Left kidney (tissue), 2 donors: ENCODE measurements around the gene ADSS1. TPM values are rescaled to one million over a fixed set of nuclear protein-coding genes. Genes with fewer than 3 reads are reported as not detected.
"Not testable (repeated sequence)": the region's sequence is repeated elsewhere in the genome, so short reads cannot be mapped to it uniquely, and the experiment has no call there.

ENCODE experiments used
- DNase-seq: peaks from one replicate; pipeline ENCODE4 v3.0.0-alpha.2; 2013
- polyA plus RNA-seq: library from polyadenylated mRNA; unstranded; fragments of 120-200 nt; gene quantifications from one replicate; pipeline ENCODE4 v1.2.1, GENCODE V29; 2013; ENCODE audit not compliant: insufficient read length

The ADSS1 gene
- polyA plus RNA-seq, 1 donor, result 16.0 TPM

DNA sequence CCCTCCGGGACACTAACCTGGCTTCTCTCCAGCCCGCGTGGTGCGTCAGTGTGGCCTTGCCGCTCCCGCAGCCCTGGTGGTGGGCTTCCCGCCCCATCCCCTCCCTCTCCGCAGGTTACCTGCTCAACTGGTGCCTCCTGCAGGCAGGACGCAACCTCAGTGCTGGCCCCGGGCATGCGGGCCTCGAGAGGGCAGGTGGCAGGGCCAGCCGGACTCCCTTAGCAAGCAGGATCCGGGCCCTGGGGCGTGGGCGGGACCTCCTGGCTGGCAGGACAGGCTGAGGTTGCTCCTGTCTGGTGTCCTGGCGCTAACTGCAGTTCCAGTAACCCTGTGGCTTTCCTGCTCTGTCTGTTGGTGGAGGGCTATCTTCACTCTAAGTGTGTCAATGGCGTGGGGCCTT is 8.6 kb upstream of the ADSS1 start:
- DNase-seq, result no peak

GRCh38 chr14:104715871-104716270 is 8.2 kb upstream of the ADSS1 start:
- DNase-seq, result no peak

DNA sequence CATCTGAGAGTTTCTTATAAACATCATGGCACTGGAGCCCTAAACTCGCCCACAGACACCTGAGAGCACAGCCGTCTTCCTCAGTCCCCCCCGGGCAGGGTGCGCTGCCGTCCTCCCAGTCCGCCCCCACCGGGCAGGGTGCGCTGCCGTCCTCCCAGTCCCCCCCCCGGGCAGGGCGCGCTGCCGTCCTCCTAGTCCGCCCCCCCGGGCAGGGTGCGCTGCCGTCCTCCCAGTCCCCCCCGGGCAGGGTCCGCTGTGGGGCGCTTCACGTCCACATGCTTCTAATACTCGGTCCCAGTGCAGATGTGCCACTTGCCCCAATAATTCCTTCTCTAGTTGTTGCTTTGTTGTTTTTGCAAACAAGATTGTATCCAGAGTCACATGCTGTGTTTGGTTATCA is 6.9 kb upstream of the ADSS1 start:
- DNase-seq, result no peak

DNA sequence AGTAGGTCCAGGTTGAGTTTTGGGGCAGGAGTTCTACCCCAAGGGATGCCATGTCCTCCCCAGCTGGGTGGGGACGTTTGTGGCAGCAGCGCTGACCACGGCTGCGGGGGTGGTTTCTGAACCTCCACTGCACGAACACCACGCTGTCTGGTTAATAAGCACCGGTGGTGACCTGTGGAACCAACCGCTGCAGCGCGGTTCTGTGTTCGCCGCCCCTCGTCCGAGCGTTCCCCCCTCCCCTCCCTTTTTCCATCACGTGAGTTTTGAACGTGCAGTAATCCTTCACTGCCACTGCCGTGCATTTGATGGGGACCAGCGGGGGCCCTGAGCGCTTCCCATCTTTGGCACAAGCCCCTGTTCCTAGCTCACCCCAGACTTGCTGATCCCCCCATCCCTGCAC is 6.4 kb upstream of the ADSS1 start:
- DNase-seq, result no peak

- no peak for DNase-seq
Observed at GRCh38 chr14:104718147-104718546, 5.9 kb upstream of the ADSS1 start.

- DNase-seq, result no peak
Observed at GRCh38 chr14:104718871-104719270, 5.2 kb upstream of the ADSS1 start.

DNA sequence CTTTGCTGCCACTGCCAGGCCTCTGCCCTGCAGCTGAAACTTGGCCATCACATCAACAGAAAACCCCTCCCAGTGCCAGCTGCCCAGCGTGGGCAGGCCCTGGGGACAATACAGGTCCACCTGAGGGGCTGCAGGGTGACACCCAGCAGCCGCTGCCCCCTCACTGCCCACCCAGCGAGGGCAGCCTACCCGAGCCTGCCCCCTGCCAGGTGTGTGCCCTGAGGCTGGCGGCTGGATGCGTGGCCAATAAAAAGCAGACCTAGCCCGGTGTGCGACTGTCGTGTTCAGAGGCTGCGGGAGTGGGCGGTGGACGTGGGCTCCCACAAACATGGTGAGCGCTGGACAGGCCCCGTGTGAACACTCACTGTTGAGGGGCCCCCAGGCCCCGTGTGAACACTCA is 4.7 kb upstream of the ADSS1 start:
- no peak for DNase-seq

GRCh38 chr14:104721505-104722431 is 2.3 kb upstream of the ADSS1 start:
- DNase-seq, result no peak

GRCh38 chr14:104722938-104723650 is 935 bp upstream of the ADSS1 start:
- DNase-seq, result no peak

DNA sequence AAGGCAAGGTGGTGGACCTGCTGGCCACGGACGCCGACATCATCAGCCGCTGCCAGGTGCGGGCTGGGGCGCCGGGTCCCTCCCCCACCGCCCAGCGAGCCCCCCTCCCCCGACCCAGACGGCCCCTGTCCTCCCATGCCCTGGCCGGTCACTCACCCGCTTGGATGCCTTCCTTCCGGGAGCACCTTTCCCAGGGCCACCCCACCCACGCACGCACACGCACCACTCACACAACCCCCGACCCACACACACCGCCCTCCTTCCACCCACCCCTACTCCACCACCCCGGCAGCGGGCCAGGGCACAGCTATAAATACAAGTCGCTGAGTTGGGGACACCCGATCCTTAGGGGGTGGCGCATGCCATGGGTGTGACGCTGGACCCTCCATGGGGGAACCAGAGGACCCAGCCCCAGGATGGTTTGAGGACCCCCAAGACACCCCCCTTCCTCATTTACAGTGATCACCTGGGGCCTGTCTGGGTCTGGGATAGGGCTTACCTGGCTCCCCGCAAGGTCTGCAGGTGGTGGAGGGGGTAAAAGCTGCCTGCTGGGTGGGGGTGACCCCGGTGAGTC is 465 bp downstream of the ADSS1 start:
- no peak for DNase-seq

- DNase-seq, result peak; percentile 61
Observed at GRCh38 chr14:104724981-104725771, 1.1 kb downstream of the ADSS1 start.

GRCh38 chr14:104725772-104726548 is 1.9 kb downstream of the ADSS1 start:
- no peak for DNase-seq

- DNase-seq, result no peak
Observed at GRCh38 chr14:104726600-104727451, 2.8 kb downstream of the ADSS1 start.

GRCh38 chr14:104728631-104729030 is 4.6 kb downstream of the ADSS1 start:
- no peak for DNase-seq

GRCh38 chr14:104729176-104729834 is 5.3 kb downstream of the ADSS1 start:
- not testable (repeated sequence) for DNase-seq

DNA sequence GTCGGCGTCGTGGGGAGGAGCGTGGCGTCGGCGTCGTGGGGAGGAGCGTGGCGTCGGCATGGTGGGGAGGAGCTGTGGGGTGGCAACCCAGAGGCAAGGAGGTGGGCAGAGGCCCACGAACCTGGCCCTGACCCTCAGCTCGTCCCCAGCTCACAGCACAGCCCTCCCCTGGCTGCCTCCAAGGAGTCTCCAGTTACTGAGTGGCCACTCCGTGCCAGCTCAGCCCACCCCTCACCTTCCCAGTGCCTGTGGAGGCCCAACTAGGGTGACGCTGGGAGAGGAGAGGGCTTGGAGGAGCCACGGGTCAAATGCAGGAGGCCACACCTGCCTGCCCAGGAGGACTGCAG is 5.8 kb downstream of the ADSS1 start:
- DNase-seq, result no peak

DNA sequence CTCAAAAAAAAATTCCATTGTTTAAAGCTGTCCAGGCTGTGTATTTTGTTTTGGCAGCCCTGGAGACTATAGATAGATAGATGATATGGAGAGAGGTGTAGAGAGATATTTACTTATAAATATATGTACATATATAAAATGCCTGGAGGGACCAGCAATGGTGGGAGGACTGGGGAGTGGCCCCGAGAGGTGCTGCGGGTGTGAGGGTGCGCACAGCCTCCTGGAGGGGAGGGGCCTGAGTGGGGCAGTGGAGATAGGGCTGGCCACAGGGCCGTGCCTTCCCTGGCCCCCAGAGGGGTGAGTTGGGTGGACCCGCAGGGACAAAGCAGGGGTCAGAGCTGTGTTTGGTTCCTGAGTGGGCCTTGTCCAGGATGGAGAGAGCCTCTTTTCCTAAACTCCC is 6.5 kb downstream of the ADSS1 start:
- DNase-seq, result no peak

GRCh38 chr14:104731320-104732294 is 7.6 kb downstream of the ADSS1 start:
- no peak for DNase-seq

GRCh38 chr14:104732355-104732804 is 8.4 kb downstream of the ADSS1 start:
- DNase-seq, result no peak
